Measurements from ENCODE around the gene MATCAP1.
A peak's percentile ranks its signal among the peaks of the same experiment; 100 is the strongest.

Gene MATCAP1

GRCh38 chr16:67183627-67184452, at the start of gene MATCAP1:
MATCAP1 (minus strand) TSS chr16:67183963; CDS start chr16:67180610, 3,353 bp downstream.
- DNase-seq (ENCODE audit: low read depth), result peak; percentile 95

- DNase-seq (ENCODE audit: low read depth), result no peak
These were observed 47.3 kb upstream of the MATCAP1 start for GRCh38 chr16:67230809-67231660.

GRCh38 chr16:67229906-67230808, 46.4 kb upstream of the MATCAP1 start:
- no peak for DNase-seq (ENCODE audit: low read depth)

GRCh38 chr16:67228905-67229304, 45.1 kb upstream of the MATCAP1 start:
- DNase-seq (ENCODE audit: low read depth), result no peak

GRCh38 chr16:67228034-67228785, 44.4 kb upstream of the MATCAP1 start:
- DNase-seq (ENCODE audit: low read depth), result no peak

GRCh38 chr16:67227567-67227921, 43.8 kb upstream of the MATCAP1 start:
- DNase-seq (ENCODE audit: low read depth), result no peak

- peak; percentile 94 for DNase-seq (ENCODE audit: low read depth)
These were observed 43.2 kb upstream of the MATCAP1 start, which contains the start of gene TMEM208 for GRCh38 chr16:67226804-67227566. TMEM208 (plus strand) TSS chr16:67227130; CDS start chr16:67227219, 89 bp downstream.

- no peak for DNase-seq (ENCODE audit: low read depth)
These were observed 42.6 kb upstream of the MATCAP1 start for GRCh38 chr16:67226295-67226803.

- no peak for DNase-seq (ENCODE audit: low read depth)
These were observed 40.2 kb upstream of the MATCAP1 start for GRCh38 chr16:67223992-67224391.

GRCh38 chr16:67216612-67217490, 33.1 kb upstream of the MATCAP1 start:
- DNase-seq (ENCODE audit: low read depth), result no peak

- no peak for DNase-seq (ENCODE audit: low read depth)
These were observed 31.9 kb upstream of the MATCAP1 start for GRCh38 chr16:67215706-67216105.

GRCh38 chr16:67213197-67214019, 29.6 kb upstream of the MATCAP1 start:
- DNase-seq (ENCODE audit: low read depth), result no peak

- DNase-seq (ENCODE audit: low read depth), result no peak
These were observed 29.0 kb upstream of the MATCAP1 start for GRCh38 chr16:67212766-67213165.

- no peak for DNase-seq (ENCODE audit: low read depth)
These were observed 27.9 kb upstream of the MATCAP1 start for GRCh38 chr16:67211674-67212073.

- no peak for DNase-seq (ENCODE audit: low read depth)
These were observed 26.5 kb upstream of the MATCAP1 start for GRCh38 chr16:67210069-67210937.

- no peak for DNase-seq (ENCODE audit: low read depth)
These were observed 25.8 kb upstream of the MATCAP1 start for GRCh38 chr16:67209565-67209964.
